GM18526 (cell line): Measurements from ENCODE around the gene HSPA4.

Experiments used
- POLR2A ChIP-seq: IDR thresholded peaks from 3 replicates; pipeline ENCODE4 v1.6.1; 2011; ENCODE audit not compliant: insufficient read length; ENCODE audit errors: extremely low read depth

Gene HSPA4

DNA sequence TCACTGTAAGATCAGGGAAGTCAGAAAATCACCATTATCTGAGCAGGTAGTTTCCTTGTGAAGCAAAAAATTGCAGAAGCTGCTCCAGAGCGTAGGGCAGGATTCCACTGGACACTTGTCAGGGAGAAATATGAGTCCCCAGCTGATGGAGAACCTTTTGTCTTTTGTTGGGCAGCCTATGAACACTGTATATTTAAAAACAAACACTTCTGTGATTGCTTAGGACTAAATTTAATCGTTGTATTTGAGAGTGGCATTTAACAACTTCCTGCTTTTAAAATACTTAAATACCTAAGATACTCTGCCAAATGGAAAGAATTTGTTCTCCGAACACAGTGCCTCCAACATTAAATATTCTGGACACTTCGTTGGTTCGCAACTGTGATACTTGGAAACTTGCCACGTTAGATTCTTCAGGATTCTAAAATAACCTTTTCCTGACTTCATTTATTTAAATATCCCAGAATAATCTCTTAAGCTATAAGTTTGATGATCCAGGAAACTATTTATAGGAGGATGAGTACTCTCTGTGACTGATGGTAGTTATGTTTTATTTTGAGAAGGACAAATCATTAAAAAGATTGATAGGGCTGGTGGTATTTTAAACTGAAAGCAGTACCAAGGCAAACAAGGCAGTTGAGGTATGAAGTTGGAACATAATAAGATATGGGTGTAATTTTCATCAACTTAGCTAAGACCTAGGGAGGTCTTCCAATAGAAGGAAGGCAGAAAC lies 2.7 kb upstream of the HSPA4 start:
- no peak for TF ChIP-seq POLR2A

DNA sequence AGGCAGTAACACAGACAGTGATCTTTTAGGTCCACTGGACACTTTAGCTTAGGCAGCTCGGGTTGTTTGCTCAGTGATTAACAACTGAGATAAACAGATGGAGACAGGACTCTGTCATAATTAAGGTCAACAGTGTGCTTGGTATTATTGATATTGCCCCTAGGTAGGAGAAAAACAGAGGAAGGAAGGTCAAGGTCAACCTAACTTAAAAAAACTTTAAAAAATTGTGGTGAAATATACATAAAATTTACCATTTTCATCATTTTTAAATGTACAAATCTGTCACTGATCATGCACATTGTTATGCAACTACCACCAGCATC lies 2.1 kb upstream of the HSPA4 start:
- TF ChIP-seq POLR2A: no peak

DNA sequence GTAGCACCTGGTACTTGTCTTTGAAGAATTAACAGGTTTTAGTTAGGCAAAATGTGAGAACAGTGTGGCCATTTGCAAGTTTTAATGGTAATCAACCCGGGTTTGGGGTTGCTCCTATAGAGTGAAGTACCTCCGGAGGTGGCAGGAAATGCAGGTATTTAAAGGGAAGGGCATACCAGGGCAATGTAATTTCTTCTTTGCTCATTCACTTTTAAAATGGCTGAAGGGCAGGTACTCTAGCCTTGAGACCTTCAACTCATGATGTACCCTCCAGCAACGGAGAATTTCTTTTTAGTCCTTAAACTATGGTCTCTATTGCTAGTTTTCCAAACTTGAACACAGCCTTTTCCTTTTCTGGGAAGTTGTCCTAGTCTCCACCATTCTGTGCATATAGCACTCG lies 1.3 kb upstream of the HSPA4 start:
- TF ChIP-seq POLR2A: no peak

DNA sequence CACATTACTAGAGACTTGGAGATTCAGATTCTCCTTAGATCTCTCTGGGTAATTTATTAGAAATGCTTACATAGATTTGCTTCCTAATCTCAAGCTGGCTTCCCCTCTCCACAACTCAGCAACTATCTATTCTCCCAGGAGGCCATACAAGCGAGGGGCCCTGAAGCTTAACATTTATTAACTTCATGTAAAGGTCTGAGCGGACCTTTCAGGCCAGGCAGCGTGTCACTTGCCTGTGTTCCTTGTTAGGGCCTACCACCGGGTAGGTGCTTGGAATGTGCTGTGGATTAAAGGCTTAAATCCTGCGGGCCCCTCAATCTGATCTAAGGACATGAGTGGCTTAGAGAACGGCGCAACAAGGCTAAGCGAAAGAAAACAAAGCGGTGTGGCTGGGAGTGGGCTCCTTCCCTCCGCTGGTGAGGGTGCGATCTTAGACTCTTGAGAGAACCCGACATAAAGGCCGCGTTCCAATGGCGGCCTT lies 712 bp upstream of the HSPA4 start:
- no peak for TF ChIP-seq POLR2A

DNA sequence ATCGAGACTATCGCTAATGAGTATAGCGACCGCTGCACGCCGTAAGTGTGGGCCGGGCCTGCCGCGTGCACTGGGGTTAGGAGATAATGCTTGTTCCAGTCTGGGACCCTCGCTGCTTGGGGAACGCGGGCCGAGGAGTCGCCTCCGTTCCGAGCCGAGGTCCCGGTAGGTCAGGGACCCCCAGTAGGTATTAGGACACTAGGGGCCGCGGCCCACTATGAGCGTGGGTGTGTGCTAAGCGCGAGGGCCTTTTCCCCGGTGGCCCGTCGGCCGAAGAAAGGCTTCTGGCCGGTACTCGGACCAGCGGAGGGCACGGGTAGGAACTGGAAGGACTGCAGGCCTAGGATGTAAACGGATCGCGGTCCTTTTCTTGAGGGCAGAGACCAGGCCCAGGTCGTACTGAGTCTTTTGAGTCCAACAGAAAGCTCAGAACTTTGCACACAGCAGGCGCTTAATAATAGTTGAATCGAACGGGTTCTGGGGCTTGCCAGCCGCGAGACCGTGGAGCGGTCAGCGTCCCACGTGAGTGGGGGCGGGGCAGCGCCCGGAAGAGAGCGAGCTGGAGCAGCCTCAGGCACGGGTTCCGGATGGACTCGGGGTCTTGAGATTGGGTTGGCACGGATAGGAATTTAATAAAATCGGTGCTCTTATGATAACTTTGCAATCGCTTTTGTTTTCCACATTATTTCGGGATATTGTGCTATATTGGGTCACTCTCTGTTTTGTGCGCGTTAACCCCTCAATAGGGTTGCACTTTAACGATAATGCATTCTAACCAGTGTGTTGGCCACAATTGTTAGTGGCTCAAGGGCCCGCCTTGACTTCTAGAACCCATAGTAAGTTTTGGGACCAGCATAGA lies 733 bp downstream of the HSPA4 start:
- TF ChIP-seq POLR2A: no peak

DNA sequence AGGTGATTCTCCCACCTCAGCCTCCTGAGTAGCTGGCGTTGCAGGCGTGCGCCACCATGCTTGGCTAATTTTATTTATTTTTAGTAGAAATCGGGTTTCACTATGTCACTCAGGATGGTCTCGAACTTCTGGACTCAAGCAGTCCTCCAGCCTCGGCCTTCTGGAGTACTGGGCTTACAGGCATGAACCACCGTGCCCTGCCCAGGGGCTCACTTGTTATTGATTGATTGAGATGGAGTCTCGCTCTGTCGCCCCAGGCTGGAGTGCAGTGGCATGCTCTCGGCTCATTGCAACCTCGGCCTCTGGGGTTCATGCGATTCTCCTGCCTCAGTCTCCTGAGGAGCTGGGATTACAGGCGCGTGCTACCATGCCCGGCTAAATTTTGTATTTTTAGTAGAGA lies 1.6 kb downstream of the HSPA4 start:
- no peak for TF ChIP-seq POLR2A

DNA sequence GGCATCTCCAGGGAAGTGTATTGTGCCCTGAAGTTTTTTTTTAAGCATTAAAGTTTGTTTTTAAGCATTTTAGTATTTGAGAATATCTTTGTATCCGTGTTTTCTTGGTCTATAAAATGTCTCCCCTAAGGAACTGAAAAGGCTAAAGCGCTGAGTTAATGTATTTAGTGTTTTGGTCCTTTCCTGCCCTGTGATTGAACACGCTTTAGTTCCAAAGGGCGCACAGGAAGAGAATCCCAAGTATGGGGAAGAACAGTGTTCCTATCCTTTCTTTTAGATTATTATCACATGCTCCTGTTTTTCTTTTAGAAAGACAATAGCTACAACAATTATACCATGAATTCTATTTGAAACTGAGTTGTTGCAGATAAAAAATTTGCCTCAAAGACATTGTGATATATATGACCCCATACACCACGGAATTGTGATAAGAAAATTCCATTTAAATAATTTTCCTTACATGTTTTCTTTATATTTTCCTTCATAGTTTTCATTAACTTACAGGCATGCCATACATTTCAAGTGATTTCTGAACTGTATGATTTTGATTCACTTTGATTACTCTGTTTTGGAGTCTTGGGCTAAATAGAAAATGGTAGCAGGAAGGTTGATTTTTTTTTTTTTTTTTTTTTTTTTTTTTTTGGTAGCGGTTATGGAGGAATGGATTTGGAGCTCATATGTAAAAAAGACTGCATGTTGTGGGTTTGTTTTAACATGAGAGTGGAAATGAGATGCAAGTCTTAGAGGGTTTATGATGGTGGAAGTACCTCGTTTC lies 3.1 kb downstream of the HSPA4 start:
- TF ChIP-seq POLR2A: no peak

DNA sequence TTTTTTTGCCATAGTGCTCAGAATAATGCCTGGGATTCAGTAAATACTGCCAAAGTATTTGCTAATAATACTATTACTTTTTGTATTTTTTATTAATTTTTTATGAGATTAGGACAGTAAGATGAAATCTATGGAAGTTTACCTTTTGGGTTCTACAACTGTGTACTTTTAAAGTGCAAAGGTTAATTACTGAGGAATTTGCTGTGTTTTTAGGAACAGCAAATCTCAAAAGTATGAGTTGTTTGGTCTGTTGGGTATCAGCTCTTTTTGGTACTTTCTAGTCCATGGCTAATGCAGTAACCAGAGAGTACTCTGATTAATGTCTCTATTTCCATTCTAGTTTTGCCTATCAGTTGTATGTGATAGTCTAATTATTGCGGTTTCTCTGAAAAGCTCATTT lies 5.1 kb downstream of the HSPA4 start:
- TF ChIP-seq POLR2A: no peak

DNA sequence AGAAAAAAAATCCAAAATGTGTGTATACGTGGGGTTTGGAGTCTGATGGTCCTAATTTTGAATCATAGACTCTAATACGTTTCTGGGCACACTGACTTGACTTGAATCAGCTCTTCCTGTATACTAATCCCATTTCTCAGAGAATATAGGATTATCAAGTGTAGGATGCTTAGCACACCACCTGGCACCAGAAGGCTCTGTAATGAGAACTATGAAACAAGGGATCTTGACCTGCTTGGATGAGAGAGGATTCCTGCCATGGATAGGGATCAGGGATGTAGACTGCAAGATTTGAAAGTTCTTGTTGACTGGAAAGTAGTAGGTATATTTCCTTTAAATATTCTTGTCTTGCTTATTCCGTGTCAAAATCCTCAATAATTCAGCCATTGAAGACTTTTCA lies 7.8 kb downstream of the HSPA4 start:
- TF ChIP-seq POLR2A: no peak

DNA sequence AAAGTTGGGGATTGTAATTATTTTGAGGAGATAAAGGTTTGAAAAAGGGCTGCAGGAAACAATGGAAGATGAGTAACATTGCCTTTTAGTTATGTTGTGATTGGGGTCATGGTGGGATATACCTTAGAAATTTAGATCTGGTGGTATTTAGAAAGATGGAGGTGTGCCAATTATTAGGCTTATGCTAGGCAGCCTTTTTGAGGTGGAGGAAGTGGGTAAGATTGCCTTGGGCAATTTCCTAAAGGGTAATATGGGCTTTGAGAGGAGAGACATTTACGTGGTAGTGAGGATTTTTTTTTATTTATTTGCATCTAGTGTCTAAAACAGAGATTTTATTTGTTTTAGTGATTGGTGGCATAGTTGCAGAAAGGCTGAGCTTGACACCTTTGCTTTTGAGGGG lies 10.5 kb downstream of the HSPA4 start:
- no peak for TF ChIP-seq POLR2A

DNA sequence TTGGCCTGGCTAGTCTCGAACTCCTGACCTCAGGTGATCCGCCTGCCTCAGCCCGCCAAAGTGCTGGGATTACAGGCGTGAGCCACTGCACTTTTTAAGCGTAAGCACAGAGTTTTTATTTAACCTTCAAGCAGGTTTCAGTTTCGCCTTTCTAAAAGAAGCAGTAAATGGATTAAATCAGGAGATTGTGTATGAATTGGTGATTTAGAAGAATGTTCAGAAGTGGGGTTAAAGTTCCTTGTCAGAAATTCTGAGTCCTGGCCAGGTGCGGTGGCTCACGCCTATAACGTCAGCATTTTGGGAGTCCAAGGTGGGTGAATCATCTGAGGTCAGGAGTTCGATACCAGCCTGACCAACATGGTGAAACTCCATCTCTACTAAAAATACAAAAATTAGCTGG lies 12.2 kb downstream of the HSPA4 start:
- TF ChIP-seq POLR2A: no peak

DNA sequence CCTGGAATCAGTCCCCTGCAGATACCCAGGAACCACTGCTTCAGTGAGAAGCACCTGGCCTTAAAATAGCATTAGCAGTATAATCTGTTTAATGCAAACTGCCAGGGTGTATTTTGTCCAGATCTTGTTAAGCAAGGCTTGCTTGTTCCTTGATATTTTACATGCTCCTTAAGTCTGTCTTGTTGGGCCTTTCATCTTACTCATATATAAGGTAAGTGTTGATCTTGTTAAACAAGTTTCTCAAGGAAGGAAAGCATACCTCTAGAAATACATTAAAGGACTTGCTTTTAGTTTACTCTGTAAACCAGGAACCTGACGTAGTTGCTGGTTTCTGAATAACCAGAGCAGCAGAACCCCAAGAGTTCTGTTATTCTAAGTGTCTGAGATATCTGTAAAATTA lies 13.7 kb downstream of the HSPA4 start:
- no peak for TF ChIP-seq POLR2A

DNA sequence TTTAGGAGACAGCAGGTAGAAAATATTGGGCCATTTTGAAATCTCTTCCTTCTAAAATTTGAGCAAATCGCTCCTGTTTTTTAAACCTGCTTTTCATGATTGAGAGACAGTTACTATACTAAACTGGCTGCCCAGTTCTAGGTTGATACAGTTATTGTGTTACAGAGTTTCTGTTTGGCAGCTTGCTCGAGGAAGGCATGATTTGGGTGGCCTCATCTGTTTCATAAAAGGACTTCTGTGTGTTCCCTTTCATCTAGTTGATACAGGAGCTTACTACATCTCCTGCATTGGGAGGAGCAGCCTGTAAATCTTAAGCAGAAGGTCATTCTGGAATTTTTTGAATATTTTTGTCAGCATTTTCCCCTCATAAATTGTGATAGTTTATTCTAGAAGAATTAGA lies 14.2 kb downstream of the HSPA4 start:
- TF ChIP-seq POLR2A: no peak

DNA sequence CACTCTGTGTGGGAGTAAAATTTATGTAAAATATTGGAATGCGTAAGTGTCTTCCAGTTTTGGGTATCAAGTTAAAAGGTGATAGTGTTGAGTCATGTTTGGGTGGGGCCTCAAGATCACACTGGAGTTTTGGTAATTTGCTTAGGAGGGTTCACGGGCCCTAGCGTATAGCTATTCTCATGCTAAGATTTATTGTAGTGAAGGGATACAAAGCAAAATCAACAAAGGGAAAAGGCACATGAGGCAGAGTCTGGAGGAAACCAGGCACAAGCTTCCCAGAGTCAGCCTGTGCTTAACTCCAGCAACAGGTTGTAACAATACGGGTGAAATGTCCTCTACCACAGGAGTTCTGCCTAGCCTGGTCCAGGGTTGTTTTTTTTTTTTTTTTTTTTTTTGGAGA lies 20.2 kb downstream of the HSPA4 start:
- TF ChIP-seq POLR2A: no peak

DNA sequence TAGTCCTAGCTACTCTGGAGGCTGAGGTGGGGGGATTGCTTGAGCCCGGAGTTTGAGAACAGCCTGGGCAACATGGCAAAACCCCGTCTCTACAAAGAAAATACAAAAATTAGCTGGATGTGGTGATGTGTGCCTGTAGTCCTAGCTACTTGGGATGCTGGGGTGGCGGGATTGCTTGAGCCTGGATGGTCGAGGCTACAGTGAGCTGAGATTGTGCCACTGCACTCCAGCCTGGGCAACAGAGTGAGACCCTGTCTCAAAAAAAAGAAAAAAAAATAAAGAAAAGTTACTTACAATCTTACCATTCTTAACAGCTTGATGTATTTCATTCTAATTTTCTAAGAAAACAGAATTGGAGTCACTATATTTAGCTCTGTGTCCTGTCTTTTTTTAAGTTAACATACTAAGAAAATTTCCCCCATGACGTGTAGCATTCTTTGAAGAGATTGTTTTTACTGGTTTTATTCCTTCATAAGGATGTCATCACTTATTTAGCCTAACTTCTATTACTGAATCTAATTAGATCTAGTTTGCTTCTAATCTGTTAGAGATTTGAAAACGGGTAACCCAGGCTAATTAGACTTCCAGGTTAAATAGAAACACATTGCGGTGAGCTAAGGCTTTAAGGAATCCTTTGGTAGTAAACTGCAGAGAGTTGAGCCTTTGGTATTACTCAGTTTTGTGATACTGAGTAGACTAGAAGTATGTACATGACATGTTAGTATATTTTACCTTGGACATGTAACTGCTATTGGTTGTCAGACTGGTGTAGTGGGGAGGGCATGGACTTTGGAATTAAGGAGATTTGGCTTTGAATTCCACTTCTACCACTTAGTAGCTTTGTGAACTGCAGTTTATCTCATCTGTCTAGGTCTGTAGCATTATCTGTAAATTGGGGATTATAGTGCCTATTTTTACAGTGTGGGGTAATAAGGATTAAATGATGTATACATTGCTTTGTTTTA lies 24.0 kb downstream of the HSPA4 start:
- TF ChIP-seq POLR2A: no peak
